ENCODE measurements around the gene CASQ2. TPM values are rescaled to one million over a fixed set of nuclear protein-coding genes. Genes with fewer than 3 reads are reported as not detected.
A peak's percentile ranks its signal among the peaks of the same experiment; 100 is the strongest.
"Not testable (repeated sequence)": the region's sequence is repeated elsewhere in the genome, so short reads cannot be mapped to it uniquely, and the experiment has no call there.

CASQ2 gene
- total RNA-seq, 1 donor from 2014 or later: not detected

DNA sequence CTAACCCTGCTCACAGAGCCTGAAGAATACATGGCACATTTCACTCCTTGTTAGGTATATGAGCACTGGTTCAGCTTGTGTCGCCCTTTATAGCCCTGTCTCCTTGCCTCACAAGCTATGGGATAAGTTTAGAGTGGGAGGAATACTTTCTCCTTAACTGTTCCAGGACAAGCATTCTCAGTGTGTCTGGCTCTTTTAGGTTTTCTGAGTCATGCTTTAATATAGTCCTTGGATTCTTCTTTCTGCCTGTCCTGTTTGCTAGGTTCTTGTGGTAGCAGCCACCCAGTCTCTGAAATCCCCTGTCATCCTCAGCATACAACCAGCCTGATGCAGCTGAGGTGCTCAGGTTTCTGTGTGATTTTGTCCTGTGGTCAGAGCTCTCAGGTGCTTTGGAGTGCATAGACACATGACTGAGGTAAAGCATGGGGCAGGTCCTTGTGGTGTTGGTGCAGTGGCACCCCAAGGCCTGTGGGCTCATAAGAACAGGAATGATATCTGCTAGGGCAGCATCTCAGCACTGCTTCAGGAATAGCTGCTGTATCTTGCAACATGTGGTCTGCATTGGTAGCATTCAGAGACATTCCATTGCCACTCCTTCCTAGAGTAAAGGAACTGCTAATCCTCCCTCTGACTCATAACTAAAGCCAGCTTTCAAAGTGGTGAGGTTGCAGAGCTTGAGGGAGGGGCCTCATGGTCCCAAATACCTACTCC lies 14.2 kb upstream of the CASQ2 start:
- H3K4me3 Mint-ChIP-seq (ENCODE audit: unreplicated experiment): no peak overlapping the region
- peaks cover 24% of the 10 kb centered on the region for H3K27me3 Mint-ChIP-seq (ENCODE audit: low read depth)
- H3K4me1 Mint-ChIP-seq (ENCODE audit: low read depth): peaks cover 14% of the 10 kb centered on the region
- peaks cover 13% of the 10 kb centered on the region for H3K9me3 Mint-ChIP-seq (ENCODE audit: low read depth)
- H3K36me3 Mint-ChIP-seq (ENCODE audit: low read depth): peaks cover 2% of the 10 kb centered on the region
- H3K27ac Mint-ChIP-seq (ENCODE audit: unreplicated experiment): peak overlapping the region; percentile 79
- DNase-seq (ENCODE audit: low spot score): no peak
- TF ChIP-seq, protein P1, sequence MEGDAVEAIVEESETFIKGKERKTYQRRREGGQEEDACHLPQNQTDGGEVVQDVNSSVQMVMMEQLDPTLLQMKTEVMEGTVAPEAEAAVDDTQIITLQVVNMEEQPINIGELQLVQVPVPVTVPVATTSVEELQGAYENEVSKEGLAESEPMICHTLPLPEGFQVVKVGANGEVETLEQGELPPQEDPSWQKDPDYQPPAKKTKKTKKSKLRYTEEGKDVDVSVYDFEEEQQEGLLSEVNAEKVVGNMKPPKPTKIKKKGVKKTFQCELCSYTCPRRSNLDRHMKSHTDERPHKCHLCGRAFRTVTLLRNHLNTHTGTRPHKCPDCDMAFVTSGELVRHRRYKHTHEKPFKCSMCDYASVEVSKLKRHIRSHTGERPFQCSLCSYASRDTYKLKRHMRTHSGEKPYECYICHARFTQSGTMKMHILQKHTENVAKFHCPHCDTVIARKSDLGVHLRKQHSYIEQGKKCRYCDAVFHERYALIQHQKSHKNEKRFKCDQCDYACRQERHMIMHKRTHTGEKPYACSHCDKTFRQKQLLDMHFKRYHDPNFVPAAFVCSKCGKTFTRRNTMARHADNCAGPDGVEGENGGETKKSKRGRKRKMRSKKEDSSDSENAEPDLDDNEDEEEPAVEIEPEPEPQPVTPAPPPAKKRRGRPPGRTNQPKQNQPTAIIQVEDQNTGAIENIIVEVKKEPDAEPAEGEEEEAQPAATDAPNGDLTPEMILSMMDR (IDR thresholded peaks at IDR 0.05): no peak

DNA sequence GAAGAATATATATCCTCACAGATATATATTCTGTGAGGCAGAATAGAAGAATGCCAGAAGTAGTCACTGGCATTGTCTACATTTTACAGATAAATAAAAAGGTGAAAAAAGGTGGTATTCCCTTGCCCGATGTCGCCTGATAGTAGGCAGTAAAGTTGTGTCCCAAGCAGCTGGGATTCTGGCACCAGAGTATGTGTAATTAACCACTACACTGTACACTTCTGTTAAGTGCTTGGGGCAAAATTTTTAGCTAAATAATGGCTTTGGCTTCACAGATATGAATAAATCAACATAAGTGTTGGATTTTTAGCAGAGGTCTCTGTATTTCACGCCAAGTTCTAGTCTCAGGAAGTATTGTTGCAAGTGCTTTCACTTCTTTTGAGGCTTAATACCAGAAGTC lies 13.3 kb upstream of the CASQ2 start:
- Mint-ChIP-seq H3K4me3 (ENCODE audit: unreplicated experiment) (no peak overlapping the region), H3K9me3 (ENCODE audit: low read depth) (peaks cover 5% of the 10 kb centered on the region), H3K27ac (ENCODE audit: unreplicated experiment) (no peak overlapping the region), H3K4me1 (ENCODE audit: low read depth) (peaks cover 14% of the 10 kb centered on the region), H3K36me3 (ENCODE audit: low read depth) (no peaks in the 10 kb centered on the region), H3K27me3 (ENCODE audit: low read depth) (peaks cover 23% of the 10 kb centered on the region)
- no peak for DNase-seq (ENCODE audit: low spot score)
- TF ChIP-seq, protein P1 (IDR thresholded peaks at IDR 0.05): no peak

DNA sequence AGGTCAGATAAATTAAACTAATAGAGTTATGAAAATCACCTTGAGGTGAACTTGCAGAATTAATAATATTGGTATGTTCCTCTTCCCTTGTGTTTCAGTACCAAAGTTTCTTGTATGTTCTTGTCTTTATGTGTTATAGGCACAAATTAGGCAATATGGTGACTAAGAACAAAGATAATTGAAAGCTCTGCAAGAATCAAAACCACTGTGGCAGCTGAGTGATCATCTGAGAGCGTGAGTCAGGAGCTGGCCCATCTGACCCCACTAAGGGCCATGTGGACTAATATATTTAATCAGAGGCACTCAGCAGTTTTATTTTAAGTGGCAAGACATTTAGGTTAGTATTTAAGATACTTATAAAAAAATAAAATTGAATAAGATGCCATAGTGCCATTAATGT lies 12.8 kb upstream of the CASQ2 start:
- TF ChIP-seq, protein P1 (IDR thresholded peaks at IDR 0.05): no peak
- Mint-ChIP-seq H3K27ac (ENCODE audit: unreplicated experiment) (no peak overlapping the region), H3K4me3 (ENCODE audit: unreplicated experiment) (no peak overlapping the region), H3K9me3 (ENCODE audit: low read depth) (peaks cover 2% of the 10 kb centered on the region), H3K4me1 (ENCODE audit: low read depth) (peaks cover 14% of the 10 kb centered on the region), H3K36me3 (ENCODE audit: low read depth) (no peaks in the 10 kb centered on the region), H3K27me3 (ENCODE audit: low read depth) (peaks cover 23% of the 10 kb centered on the region)
- DNase-seq (ENCODE audit: low spot score): no peak

DNA sequence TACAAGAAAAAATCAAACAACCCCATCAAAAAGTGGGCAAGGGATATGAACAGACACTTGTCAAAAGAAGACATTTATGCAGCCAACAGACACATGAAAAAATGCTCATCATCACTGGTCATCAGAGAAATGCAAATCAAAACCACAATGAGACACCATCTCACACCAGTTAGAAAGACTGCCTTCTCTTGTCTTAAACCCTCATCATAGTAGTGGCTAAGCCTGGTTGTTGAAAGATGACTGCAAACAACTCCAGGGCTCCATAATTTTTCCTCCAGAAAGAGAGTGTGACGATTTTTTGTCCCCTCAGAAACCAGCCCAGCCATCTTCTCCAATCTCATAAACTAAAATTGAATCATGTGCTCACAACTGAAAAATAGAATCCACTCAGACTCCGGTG lies 12.1 kb upstream of the CASQ2 start:
- not testable (repeated sequence) for DNase-seq (ENCODE audit: low spot score); H3K9me3 Mint-ChIP-seq (ENCODE audit: low read depth); H3K4me3 Mint-ChIP-seq (ENCODE audit: unreplicated experiment); H3K27ac Mint-ChIP-seq (ENCODE audit: unreplicated experiment); H3K36me3 Mint-ChIP-seq (ENCODE audit: low read depth)
- H3K4me1 Mint-ChIP-seq (ENCODE audit: low read depth): peaks cover 14% of the 10 kb centered on the region
- peaks cover 29% of the 10 kb centered on the region for H3K27me3 Mint-ChIP-seq (ENCODE audit: low read depth)

DNA sequence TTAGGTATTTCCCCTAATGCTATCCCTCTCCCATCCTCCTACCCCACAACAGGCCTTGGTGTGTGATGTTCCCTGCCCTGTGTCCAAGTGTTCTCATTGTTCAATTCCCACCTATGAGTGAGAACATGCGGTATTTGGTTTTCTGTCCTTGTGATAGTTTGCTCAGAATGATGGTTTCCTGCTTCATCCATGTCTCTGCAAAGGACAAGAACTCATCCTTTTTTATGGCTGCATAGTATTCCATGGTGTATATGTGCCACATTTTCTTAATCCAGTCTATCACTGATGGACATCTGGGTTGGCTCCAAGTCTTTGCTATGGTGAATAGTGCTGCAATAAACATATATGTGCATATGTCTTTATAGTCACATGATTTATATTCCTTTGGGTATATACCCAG lies 10.6 kb upstream of the CASQ2 start:
- H3K27me3 Mint-ChIP-seq (ENCODE audit: low read depth): peaks cover 35% of the 10 kb centered on the region
- not testable (repeated sequence) for H3K27ac Mint-ChIP-seq (ENCODE audit: unreplicated experiment); H3K36me3 Mint-ChIP-seq (ENCODE audit: low read depth); H3K9me3 Mint-ChIP-seq (ENCODE audit: low read depth); DNase-seq (ENCODE audit: low spot score); H3K4me3 Mint-ChIP-seq (ENCODE audit: unreplicated experiment)
- H3K4me1 Mint-ChIP-seq (ENCODE audit: low read depth): peaks cover 10% of the 10 kb centered on the region

DNA sequence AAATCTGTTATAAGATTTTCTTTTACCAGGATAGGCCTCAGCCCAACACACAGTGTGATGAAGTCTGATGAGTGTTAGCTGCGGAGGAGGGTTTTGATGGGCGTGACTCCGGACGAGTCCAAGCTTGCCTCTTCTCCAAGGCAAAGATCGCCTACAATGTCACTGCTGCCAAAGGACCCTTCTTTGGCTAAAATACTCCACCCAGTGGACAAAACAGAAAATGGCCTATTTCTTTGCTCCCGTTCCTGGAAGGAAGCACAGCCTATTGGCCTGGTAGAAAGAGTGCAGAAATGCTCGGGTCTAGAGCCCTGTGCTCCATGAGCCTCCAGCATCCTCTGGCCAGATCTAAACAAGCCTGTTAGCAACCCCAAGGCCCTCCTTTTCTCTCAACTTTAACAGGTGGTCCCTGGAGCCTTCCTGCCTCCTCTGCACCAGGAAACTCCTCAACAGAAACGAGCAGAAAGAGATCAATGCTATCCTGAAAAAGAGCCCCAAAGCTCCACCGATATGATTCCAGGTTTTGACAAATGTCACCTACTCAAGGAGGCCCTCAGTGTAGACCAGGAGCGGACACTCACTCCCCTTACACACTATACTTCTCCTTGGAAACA lies 3.4 kb upstream of the CASQ2 start:
- Mint-ChIP-seq H3K9me3 (ENCODE audit: low read depth) (no peaks in the 10 kb centered on the region), H3K4me1 (ENCODE audit: low read depth) (peaks cover 10% of the 10 kb centered on the region)

More for the DNA sequence above, 3.4 kb upstream of the CASQ2 start:
- TF ChIP-seq, protein P1 (IDR thresholded peaks at IDR 0.05): peak; percentile 89
- no peak overlapping the region for H3K4me3 Mint-ChIP-seq (ENCODE audit: unreplicated experiment)
- peaks cover 25% of the 10 kb centered on the region for H3K27me3 Mint-ChIP-seq (ENCODE audit: low read depth)
- H3K36me3 Mint-ChIP-seq (ENCODE audit: low read depth): peaks cover 2% of the 10 kb centered on the region
- H3K27ac Mint-ChIP-seq (ENCODE audit: unreplicated experiment): no peak overlapping the region
- no peak for DNase-seq (ENCODE audit: low spot score)
